ENCODE data around the gene GPR27.

DNA sequence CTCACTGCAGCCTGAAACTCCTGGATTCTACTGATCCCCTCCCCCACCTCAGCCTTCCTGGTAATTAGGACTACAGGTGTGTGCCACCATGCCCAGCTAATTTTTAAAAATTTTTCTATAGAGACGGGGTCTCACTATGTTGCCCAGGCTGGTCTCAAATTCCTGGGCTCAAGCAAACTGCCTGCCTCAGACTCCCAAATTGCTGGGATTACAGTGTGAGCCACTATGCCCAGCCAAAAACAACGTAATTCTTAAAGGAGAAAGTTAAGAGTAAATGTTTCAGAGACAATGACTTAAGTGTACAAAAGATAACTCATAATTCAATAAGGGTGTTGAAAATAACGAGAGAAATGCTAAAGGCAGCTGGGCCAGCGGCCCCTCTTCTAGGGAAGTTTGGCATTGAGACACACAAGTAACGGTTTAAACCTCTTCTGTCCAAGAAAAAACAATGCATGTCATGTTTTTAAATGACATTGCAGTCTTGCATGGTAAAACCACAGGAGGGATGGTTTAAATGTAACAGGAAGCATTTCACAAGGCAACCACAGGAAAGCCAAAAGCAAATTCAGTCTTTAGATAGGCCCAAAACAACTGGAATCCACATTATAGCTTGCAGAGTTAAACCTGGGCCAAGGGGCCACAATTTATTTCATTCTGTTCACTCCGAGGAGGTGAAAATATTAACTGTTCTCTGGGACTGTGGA lies 26.2 kb downstream of the GPR27 start:
- TF ChIP-seq GATA2 (IDR thresholded peaks at IDR 0.05; ENCODE audit: low read depth, low read length) = no peak
- TF ChIP-seq GATA3 (IDR thresholded peaks at IDR 0.05; ENCODE audit: low read depth, low read length) = no peak

Data from SH-SY5Y (cell line).